ENCODE data around the gene CSTA.
"Not testable (repeated sequence)": the region's sequence is repeated elsewhere in the genome, so short reads cannot be mapped to it uniquely, and the experiment has no call there.

The CSTA gene

DNA sequence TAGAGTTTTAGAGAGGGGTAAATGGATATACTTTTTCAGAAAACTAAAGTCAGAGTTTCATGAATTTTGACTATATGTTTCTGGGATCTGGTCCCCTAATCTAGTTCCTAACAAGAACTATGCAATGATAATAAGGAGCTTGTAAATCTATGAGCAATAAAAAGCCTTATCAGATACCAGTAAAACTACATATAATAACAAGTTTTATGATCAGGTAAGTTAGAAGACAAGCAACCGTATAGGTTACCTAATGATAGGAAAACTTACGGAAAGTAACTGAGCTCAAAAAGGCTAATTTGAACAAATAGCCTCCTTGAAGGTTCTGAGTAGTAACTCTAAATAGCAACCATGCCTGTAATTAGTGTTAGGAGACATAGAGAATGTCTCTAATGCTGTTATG lies 37.0 kb downstream of the CSTA start:
- in situ Hi-C loops (cut with MboI; ENCODE audit: low sequenced_read_pairs, unreplicated experiment): no loop called here
- no peak for TF ChIP-seq CTCF (IDR thresholded peaks at IDR 0.05; ENCODE audit: borderline replicate concordance, control extremely low read depth, extremely low read depth, insufficient read depth, missing control alignments)
- no peak for DNase-seq (ENCODE audit: low spot score)

GRCh38 chr3:122364490-122364889 lies 39.4 kb downstream of the CSTA start:
- TF ChIP-seq CTCF (IDR thresholded peaks at IDR 0.05; ENCODE audit: borderline replicate concordance, control extremely low read depth, extremely low read depth, insufficient read depth, missing control alignments): no peak
- in situ Hi-C loops (cut with MboI; ENCODE audit: low sequenced_read_pairs, unreplicated experiment): no loop called here
- DNase-seq (ENCODE audit: low spot score): no peak

DNA sequence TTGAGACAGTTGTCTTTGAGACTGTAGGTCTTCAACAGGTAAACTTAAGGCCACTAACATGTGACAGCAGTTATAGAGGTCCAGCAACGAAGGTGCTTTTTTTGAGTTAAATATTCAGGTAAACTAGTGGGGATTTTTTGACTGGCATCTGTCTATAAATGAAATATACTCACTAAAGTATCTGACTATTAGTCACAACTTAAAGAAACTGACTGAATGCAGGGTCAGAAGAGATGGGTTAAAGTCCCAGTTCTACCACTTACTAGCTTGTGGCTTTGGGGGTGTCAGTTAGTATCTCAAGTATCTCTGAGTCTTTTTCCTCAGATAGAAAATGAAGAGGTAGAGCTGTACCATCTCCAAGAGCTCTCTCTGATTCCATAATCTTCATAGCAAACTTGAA lies 40.0 kb downstream of the CSTA start:
- no peak for TF ChIP-seq CTCF (IDR thresholded peaks at IDR 0.05; ENCODE audit: borderline replicate concordance, control extremely low read depth, extremely low read depth, insufficient read depth, missing control alignments)
- in situ Hi-C loops (cut with MboI; ENCODE audit: low sequenced_read_pairs, unreplicated experiment): no loop called here
- no peak for DNase-seq (ENCODE audit: low spot score)

DNA sequence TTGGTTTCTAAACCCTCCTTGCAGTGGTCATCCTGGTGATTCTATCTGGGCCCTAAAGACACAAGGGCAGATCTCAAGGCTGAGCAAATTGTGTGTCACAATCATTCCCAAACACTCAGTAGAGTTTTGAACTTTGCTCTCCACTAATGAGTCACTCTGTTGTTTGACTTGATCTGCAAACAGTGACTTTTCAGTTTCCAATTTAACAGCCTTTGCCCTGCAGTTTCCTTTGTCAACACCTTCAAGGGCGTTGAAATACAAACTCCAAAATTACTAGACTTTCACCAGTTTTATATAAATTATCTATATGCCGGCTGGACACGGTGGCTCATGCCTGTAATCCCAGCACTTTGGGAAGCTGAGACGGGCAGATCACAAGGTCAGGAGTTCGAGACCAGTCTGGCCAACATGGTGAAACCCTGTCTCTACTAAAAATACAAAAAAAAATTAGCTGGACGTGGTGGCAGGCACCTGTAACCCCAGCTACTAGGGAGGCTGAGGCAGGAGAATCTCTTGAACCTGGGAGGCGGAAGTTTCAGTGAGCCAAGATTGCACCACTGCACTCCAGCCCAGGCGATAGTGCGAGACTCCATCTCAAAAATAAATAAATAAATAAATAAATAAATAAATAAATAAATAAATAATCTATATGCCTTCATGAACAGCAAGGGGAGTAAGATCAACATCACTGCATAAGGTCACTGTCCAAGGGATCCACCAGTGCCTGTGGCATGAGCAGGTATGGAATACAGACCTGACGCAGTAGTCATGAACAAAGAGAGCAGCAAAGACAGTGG lies 40.7 kb downstream of the CSTA start:
- DNase-seq (ENCODE audit: low spot score); in situ Hi-C loops (cut with MboI; ENCODE audit: low sequenced_read_pairs, unreplicated experiment): not testable (repeated sequence)

GRCh38 chr3:122366379-122366749 lies 41.3 kb downstream of the CSTA start:
- no peak for TF ChIP-seq CTCF (IDR thresholded peaks at IDR 0.05; ENCODE audit: borderline replicate concordance, control extremely low read depth, extremely low read depth, insufficient read depth, missing control alignments)
- no peak for DNase-seq (ENCODE audit: low spot score)
- in situ Hi-C loops (cut with MboI; ENCODE audit: low sequenced_read_pairs, unreplicated experiment): no loop called here

DNA sequence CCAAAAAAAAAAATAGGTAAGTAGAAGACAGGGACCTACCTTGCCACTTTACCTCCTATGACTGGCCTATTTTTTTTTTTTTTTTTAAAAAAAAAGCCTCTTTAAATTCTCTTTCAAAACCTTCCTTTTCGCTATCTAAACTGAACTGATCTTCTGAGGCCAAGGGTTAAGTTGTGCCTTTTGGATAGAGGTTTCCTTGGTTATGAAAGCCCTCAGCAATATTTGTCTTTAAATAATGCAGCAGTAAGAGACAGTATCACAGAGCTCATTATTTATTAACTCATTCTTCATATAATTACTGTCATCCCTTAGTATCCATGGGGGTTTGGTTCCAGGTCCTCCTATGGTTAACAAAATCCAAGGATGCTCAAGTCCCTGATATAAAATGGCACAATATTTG lies 49.0 kb downstream of the CSTA start:
- DNase-seq (ENCODE audit: low spot score): no peak
- in situ Hi-C loops (cut with MboI; ENCODE audit: low sequenced_read_pairs, unreplicated experiment): no loop called here
- no peak for TF ChIP-seq CTCF (IDR thresholded peaks at IDR 0.05; ENCODE audit: borderline replicate concordance, control extremely low read depth, extremely low read depth, insufficient read depth, missing control alignments)

GRCh38 chr3:122377975-122378374 lies 52.9 kb downstream of the CSTA start:
- no peak for DNase-seq (ENCODE audit: low spot score)
- in situ Hi-C loops (cut with MboI; ENCODE audit: low sequenced_read_pairs, unreplicated experiment): no loop called here
- no peak for TF ChIP-seq CTCF (IDR thresholded peaks at IDR 0.05; ENCODE audit: borderline replicate concordance, control extremely low read depth, extremely low read depth, insufficient read depth, missing control alignments)
